HL-60 (cell line): ENCODE measurements around the gene GIPC3.

Source experiments
- DNase-seq, 2 experiments: peaks; one replicate each; pipeline ENCODE4 v3.0.0-alpha.2; 2010 to 2020; ENCODE audit warnings: low read depth in 1 of 2, low spot score in 1 of 2
- H3K27ac ChIP-seq: fragments of 250-450 bp; sonication (Bioruptor Pico); replicated peaks from 2 replicates; pipeline ENCODE4 v1.5.1; 2020; ENCODE audit warnings: mild to moderate bottlenecking, moderate library complexity
- H3K27me3 ChIP-seq: fragments of 250-450 bp; sonication (Bioruptor Pico); 2 replicates; pipeline ENCODE4 v1.5.1; 2021; ENCODE audit warnings: mild to moderate bottlenecking, moderate library complexity; ENCODE audit not compliant: insufficient read depth, poor library complexity, severe bottlenecking
- H3K4me3 ChIP-seq: replicated peaks from 2 replicates; pipeline ENCODE4 v1.5.1; 2011; ENCODE audit warnings: mild to moderate bottlenecking, control low read depth, low read length; ENCODE audit not compliant: insufficient read depth
- GABPA ChIP-seq: IDR thresholded peaks from 2 replicates; pipeline ENCODE4 v1.6.1; 2012; ENCODE audit warnings: low read depth
- POLR2AphosphoS5 ChIP-seq: IDR thresholded peaks from 2 replicates; pipeline ENCODE4 v1.6.1; 2012; ENCODE audit warnings: low read depth
- SPI1 ChIP-seq: IDR thresholded peaks from 2 replicates; pipeline ENCODE4 v1.6.1; 2012; ENCODE audit warnings: low read depth, mild to moderate bottlenecking, borderline replicate concordance
- TF ChIP-seq, protein P1 (sequence below): IDR thresholded peaks from 2 replicates; pipeline ENCODE4 v1.6.1; 2012; ENCODE audit warnings: low read depth; ENCODE audit not compliant: insufficient replicate concordance
- TF ChIP-seq, protein P2 (sequence below): IDR thresholded peaks from one replicate; pipeline ENCODE4 v1.5.1; 2011; ENCODE audit warnings: low read length, control low read depth, inconsistent platforms; ENCODE audit not compliant: insufficient read depth

The GIPC3 gene

DNA sequence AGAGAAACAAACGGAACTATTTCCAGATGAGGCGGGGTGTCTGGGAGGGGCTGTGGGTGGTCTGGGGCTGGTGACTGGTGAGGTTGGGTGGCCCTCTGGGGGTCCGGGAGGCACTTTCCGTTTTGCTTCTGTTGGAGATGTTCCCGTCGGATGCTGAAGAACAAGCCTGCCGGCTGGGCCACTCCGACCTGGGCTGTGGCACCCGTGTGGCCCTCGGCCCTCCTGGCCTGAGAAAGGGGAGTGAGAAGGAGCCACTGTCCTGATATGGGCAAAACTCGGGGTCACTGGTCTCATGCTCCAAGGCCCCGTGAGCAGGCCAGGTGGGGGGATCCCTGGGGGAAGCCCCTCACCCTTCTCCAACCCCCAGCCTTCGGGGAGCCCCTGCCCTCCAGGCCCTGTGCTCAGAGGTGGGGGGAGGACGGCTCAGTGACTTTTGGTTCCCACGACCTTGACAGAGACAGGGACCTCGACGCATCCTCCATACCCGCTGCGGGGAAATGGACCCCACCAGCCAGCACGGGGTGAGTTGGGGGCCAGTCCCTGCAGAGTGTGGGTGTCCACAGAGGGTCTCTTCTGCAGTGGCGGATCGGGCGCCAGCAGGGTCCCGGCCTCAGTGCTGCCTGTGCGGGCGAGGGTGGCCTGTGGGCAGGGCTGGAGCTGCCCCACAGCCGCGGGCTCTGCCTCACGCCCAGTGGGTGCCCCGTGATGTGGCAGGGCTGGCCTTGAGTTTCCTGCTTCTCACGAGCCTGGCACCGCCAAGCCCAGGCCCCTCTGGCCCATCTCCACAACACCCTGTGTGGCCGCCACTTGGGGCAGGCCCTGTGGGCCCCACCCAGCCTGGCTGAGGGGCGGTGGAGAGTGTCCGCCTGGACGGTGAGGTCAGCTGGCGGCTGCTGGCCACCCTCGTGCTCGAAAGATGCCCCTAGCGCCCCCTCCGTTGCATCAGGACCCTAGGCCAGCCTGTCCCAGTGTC is 25.8 kb downstream of the GIPC3 start:
- Histone ChIP-seq H3K27me3 (peaks cover 4% of the 10 kb centered on the region), H3K4me3 (no peak overlapping the region), H3K27ac (no peak overlapping the region)
- no peak for DNase-seq
- TF ChIP-seq, protein P1, sequence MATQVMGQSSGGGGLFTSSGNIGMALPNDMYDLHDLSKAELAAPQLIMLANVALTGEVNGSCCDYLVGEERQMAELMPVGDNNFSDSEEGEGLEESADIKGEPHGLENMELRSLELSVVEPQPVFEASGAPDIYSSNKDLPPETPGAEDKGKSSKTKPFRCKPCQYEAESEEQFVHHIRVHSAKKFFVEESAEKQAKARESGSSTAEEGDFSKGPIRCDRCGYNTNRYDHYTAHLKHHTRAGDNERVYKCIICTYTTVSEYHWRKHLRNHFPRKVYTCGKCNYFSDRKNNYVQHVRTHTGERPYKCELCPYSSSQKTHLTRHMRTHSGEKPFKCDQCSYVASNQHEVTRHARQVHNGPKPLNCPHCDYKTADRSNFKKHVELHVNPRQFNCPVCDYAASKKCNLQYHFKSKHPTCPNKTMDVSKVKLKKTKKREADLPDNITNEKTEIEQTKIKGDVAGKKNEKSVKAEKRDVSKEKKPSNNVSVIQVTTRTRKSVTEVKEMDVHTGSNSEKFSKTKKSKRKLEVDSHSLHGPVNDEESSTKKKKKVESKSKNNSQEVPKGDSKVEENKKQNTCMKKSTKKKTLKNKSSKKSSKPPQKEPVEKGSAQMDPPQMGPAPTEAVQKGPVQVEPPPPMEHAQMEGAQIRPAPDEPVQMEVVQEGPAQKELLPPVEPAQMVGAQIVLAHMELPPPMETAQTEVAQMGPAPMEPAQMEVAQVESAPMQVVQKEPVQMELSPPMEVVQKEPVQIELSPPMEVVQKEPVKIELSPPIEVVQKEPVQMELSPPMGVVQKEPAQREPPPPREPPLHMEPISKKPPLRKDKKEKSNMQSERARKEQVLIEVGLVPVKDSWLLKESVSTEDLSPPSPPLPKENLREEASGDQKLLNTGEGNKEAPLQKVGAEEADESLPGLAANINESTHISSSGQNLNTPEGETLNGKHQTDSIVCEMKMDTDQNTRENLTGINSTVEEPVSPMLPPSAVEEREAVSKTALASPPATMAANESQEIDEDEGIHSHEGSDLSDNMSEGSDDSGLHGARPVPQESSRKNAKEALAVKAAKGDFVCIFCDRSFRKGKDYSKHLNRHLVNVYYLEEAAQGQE, result no peak
- TF ChIP-seq, protein P2, sequence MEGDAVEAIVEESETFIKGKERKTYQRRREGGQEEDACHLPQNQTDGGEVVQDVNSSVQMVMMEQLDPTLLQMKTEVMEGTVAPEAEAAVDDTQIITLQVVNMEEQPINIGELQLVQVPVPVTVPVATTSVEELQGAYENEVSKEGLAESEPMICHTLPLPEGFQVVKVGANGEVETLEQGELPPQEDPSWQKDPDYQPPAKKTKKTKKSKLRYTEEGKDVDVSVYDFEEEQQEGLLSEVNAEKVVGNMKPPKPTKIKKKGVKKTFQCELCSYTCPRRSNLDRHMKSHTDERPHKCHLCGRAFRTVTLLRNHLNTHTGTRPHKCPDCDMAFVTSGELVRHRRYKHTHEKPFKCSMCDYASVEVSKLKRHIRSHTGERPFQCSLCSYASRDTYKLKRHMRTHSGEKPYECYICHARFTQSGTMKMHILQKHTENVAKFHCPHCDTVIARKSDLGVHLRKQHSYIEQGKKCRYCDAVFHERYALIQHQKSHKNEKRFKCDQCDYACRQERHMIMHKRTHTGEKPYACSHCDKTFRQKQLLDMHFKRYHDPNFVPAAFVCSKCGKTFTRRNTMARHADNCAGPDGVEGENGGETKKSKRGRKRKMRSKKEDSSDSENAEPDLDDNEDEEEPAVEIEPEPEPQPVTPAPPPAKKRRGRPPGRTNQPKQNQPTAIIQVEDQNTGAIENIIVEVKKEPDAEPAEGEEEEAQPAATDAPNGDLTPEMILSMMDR, result no peak
- no peak for TF ChIP-seq GABPA
- TF ChIP-seq SPI1, result no peak
- TF ChIP-seq POLR2AphosphoS5, result no peak

DNA sequence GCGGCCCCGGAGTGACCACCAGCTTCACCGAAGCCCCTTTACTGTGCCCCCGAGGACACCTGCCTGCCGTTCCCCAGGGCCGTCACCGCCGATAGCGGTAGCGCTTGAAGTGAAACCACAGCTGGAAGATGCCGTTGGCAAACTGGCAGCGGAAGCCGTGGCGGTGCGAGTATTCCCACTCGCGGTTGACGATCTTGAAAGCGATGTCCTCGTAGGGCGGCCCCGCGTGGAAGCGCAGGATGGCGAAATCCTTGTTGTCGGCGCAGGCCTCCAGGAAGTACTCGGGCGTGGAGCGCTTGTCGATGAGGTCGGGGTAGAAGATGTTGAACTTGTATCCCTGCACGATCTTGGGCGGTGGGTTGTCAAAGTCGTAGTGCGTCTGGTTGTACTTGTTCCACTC is 26.6 kb downstream of the GIPC3 start:
- DNase-seq, result no peak
- H3K27ac ChIP-seq, result no peak overlapping the region
- no peaks in the 10 kb centered on the region for H3K27me3 ChIP-seq
- no peak overlapping the region for H3K4me3 ChIP-seq
- TF ChIP-seq, protein P1, result no peak
- TF ChIP-seq POLR2AphosphoS5, result no peak
- TF ChIP-seq, protein P2, result no peak
- no peak for TF ChIP-seq SPI1
- TF ChIP-seq GABPA, result no peak

DNA sequence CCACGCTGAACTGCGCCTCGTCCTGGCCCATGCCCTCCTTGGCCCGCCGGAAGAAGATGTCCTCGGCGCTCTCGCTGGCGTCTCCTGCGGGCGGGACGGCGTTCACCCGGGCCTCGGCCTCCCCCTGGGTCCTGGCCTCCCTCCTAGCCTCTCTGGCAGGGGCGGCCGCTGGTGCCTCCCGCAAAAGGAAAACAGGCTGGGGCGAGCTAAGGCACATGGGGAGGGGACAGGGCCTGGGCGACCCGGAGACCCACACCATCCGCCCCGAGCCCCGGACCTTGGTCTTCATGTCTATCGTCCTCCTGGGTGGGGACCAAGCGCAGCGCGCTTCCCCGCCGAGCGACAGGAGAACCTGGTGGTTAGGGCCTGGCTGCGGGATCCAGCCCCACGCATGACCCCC is 27.1 kb downstream of the GIPC3 start:
- TF ChIP-seq, protein P1, result no peak
- TF ChIP-seq GABPA, result no peak
- TF ChIP-seq, protein P2, result no peak
- TF ChIP-seq POLR2AphosphoS5, result no peak
- no peak for TF ChIP-seq SPI1
- H3K27ac ChIP-seq, result no peak overlapping the region

More for the DNA sequence above, 27.1 kb downstream of the GIPC3 start:
- Histone ChIP-seq H3K4me3 (no peak overlapping the region), H3K27me3 (no peaks in the 10 kb centered on the region)
- no peak for DNase-seq
